Endothelial cell of hepatic sinusoid (primary cell): Measurements from ENCODE around the gene TMEM208.

Source experiments
- in situ Hi-C: cut with HindIII; loops from 2 replicates; pipeline ENCODE4 v1.10.0; 2017; ENCODE audit warnings: low sequenced_read_pairs

The TMEM208 gene

DNA sequence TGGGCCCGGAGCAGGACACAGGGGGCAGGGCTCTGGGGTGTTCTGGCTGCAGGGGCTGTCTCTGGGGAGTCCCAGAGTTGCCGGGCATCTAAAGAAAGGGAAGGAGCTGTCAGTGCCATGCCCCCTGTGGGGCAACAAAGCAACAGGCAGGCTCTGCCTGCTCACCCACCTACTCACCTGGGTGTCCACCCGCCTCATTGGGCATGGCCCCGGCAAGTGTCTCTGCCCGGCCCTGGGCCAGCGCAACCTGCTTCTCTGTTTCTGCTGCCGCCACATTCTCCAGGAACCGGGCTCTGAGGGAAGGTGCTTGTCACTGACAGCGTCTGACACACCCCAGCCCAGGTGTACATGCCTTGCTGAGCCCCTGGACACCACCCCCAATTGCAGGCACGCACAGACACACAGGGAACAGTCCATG is 7.3 kb downstream of the TMEM208 start:
- in situ Hi-C loops, result no loop called here

- in situ Hi-C loops, result loop anchor here (5.0 kb wide), 3 partner anchors 39 to 69 kb away; partner anchors contain the start of gene ELMO3
Observed at GRCh38 chr16:67235816-67236562, 9.1 kb downstream of the TMEM208 start.

DNA sequence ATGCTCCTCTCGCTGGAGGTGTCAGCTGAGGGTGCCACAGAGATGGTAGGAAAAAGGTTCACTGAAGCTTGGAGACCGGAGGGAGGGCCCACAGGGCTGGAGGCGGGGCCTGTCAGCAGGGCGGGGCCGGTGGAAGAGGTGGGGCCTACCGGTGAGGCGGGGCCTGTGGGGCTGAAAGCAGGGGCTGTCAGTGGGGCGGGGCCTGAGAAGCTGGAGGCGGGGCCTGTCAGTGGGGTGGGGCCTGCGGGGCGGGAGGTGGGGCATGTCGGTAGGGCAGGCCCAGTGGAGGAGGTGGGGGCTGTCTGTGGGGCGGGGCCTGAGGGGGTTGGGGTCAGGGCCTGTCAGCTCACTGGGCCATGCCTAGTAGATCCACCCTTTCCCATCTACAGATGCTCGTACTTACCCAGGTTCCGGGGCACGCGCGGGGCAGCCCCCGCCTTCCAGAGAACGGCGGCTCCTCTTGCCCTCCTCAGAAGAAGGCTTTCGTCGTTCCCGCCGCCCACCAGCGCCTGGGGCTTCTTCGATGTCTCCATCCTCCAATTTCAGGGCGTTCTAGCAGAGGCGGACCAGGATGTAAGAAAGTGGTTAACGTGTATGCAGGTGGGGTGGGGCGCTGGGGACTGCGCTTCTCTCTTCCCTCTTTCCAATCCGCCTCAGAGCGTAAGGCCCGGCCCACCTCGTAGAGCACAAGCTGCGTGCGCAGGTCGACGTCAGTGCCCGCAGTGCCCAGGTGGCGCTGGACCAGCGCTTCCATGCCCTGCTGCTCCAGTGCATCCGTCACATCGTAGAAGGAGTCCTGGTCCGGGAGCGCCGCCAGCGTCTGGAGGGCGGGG is 9.8 kb downstream of the TMEM208 start:
- in situ Hi-C loops, result loop anchor here (5.0 kb wide), 3 partner anchors 39 to 69 kb away; partner anchors contain the start of gene ELMO3

DNA sequence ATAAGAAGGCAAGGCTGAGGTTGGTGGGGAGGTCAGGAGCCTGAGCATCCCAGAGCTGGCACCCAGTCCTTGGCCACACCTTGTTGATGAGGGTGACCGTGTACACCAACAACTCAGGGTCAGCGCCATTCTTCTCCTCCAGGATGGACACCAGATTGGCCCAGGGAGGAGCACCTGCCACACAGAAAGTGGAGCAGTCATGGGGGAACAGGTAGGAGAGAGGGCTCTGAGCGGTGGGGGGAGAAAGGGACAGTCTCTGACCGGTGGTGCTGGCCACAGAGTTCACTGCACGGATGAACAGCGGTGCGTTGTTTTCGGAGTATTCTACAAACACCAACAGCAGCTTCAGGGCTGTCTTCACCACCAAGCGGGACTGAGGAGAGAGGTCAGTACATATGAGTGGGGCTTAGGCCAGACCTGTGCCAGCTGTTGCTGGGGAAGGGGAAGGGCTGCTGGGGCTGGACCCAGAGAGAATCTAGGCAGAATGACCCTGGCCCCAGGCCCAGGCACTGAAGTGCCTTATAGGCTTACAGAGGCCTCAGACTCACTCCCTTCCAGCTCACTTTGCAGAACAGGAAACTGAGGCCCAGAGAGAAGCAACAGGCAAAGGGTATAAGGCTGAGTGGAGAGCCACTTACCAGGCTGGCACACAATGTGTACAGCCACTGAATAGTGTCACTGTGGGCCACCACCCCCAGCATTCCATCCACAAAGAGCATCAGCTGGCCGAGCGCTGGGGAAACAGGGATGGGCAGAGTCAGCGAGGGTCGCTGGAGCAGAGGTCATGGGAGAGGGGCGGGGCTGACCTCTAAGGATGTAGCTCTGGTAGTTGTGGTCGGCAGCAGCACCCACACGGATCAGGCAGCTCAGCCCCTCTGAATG is 10.7 kb downstream of the TMEM208 start:
- in situ Hi-C loops, result loop anchor here (5.0 kb wide), 3 partner anchors 40 to 70 kb away; partner anchors contain the start of gene ELMO3

DNA sequence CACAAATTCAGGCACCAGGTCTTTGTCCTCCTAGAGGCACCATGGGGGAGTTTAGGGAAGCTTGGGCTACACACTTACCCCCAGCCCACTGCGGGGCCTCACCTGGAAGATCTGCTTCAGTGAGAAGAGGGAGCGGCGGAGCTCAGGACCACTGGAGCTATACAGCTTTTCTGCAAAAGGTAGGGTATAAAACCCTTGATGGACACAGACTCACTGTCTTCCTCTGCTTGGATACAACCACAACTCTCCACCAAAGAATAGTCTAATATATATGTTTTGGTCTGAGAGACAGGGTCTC is 11.3 kb downstream of the TMEM208 start:
- in situ Hi-C loops, result loop anchor here (5.0 kb wide), 3 partner anchors 41 to 71 kb away; partner anchors contain the start of gene ELMO3

DNA sequence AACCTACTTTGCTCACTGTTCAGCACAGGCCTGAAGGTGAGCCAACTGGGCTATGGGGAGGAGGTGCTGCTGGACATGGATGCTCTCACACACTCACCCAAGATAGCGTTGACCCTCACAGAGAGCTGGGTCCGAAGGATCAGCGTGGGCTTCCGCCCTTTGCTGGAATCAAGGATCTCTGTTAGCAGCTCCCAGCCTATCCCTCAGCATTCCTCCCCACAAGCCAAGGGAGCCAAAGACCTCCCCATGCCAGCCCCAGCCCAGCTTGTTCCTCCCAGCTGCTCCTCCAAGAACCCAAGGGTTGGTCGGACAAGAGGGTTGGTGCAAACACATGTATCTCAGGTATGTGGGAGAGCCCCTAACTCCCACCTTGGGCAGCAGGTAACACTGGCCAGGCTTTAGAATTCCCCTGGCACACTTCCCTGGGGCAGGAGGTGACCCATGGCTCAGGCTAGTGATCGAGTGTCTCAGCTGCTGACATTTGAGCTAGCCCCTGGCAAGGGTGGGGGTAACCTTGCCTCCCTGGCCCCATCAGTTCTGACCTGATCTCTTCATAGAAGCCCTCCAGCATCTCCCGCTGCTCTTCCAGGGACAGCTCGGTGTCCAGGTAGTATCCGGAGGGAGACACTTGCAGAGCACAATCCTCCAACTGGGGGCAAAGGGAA is 12.0 kb downstream of the TMEM208 start:
- in situ Hi-C loops, result loop anchor here (5.0 kb wide), 3 partner anchors 42 to 72 kb away; partner anchors contain the start of gene ELMO3

DNA sequence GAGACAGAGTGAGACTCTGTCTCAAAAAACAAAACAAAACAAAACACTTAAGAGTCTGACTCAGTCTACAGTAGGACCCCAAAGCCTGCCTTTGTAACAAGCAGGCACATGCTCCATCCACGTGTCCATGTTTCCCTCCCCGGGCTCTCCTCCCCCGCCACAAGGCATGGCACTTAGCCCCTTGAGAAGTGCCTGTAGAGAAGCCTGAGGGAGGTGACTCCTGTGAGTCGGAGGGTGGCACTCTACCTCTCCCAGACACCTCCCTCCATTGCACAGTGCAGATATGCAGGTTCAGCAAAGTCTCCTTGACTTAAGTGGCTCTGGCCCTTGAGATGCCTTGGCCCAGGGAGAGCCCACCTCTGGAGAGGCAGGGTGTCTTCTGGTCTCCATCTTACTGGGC is 13.6 kb downstream of the TMEM208 start:
- in situ Hi-C loops, result no loop called here

DNA sequence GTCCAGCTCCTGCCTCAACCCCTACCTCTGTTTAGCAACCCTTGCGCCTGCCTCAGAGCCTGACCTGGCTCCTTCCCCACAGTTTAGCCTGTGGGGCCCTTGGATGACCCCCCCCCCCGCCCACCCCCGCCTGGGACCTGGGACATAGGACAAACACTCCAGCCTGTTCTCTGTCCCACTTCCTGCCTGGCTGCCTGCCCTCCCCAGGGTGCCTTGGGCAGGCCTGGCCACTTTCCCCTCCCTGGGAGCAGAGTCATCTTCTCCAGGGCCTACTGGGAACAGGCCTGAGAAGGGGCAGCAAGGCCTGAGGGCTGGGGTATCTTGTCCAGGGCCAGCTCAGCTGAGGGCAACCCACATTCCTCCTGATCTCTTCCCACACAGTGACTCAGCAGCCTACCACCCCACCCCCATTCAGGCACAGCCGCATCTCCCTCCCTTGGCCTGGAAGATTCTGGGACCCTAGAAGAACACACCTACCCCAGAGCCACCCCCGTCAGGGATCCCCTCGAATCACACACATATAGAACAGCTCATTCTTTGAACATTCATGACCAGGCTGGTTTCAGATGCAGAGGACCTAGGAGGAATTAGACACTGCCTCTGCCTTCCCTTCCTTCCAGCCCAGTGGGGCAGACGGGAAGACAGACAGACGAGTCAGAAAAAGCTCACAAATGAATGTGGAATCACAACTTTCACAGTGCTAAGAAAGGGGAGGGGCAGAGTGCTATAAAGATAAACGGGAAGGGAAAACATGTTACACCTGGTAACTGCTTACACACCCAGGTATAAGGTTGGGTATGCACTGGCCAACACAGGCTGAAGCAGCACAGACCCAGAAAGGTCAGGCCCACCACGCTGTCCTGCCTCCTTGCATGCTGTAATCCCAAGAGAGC is 14.3 kb downstream of the TMEM208 start:
- in situ Hi-C loops, result no loop called here

DNA sequence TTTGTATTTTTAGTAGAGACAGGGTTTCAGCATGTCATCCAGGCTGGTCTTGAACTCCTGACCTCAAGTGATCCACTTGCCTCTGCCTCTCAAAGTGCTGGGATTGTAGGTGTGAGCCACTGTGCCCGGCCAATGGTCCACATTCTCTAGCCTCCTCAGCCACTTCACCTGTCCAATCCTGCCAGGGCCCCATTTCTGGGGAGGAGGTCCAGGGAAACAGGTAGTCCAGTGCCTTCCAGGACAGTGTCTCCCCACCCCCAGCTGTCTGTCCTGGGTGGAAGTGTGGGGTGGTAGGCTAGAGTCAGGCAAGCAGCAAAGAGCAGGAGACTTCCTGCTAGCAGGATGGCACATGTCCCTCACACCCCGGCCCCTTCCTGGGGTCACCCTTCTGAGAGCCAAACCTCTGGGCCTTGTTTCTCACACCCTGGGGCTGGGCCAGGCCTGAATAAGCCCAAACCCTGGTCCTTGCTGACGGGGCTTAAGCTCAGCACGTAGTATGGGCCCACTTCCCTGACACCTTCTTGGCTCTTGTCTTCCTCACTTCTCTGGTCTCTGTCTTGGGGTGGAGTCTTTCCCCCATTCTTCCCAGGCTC is 15.3 kb downstream of the TMEM208 start:
- in situ Hi-C loops, result no loop called here

DNA sequence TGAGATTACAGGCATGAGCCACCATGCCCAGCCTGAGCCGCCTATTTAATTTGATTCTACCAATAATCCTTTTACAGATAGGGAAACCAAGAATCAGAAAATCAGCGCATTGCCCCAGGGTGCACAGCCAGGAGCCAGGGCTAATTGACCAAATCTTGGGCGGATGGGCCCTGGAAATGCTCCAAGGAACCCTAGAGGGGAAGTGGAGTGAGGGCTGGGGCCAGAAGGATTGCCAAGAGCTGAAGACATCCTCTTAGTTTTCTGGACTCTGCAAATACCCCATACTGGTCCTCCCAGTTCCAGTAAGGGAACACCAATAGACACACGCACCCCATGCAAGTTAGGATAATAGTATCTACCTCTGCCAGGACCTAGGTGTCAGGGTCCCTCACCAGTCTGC is 16.6 kb downstream of the TMEM208 start:
- in situ Hi-C loops, result no loop called here

DNA sequence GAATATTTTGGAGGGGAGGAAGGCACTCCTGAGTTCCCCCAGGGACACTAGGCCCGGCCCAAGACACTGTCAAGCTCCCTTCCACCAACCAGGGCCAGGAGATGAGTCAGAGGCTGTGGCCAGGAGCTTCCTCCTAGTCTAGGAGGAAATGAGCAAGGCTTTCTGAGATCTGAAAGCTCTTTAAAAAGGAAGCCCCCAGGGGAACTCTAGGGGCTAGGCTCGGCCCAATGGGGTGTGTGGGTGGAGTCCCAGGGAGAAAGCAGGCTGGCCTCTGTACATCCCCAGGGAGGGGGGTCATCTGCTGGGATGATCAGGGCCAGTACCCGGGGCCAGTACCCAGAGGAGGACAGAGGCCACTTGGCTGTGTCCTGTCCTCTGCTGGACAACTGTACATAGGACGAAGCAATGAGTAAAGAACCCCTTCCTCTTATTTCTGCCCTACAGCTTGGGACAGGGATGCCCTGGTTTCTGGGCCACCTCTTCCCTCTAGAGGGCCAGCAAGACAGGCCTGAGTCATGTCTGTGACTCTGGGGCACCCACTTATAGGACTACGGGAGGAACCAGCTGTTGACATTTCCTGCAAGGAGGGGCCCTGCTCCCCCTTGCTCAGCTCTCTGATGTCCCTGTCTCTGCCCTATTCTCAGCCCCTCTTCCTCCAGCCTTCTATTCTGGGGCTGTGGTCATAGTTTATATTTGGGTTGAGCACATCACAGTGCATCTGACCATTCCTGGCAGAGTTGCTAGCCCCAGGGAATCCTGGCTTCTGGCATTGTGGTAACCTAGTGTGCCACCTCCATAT is 17.7 kb downstream of the TMEM208 start:
- in situ Hi-C loops, result no loop called here

- in situ Hi-C loops, result no loop called here
Observed at GRCh38 chr16:67245186-67245585, 18.3 kb downstream of the TMEM208 start.

DNA sequence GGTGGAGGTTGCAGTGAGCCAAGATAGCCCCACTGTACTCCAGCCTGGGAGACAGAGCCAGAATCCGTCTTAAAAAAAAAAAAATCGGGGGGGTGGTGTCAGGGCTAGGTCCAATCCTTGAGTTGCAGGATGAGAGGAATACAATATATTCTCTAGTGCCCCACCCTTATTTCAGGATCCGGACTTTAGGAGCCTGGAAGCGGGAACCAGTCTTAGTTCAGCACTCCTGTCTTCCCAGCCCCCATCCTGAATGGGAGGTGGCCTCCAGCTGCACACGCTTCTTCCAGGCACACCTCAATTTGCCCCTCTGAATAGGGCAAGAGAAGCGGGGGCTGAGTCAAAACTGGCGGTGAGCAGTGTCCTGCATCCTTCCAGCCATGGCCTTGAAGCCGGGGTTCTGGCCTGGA is 18.7 kb downstream of the TMEM208 start:
- in situ Hi-C loops, result no loop called here

- in situ Hi-C loops, result no loop called here
Observed at GRCh38 chr16:67246081-67246755, 19.3 kb downstream of the TMEM208 start.

DNA sequence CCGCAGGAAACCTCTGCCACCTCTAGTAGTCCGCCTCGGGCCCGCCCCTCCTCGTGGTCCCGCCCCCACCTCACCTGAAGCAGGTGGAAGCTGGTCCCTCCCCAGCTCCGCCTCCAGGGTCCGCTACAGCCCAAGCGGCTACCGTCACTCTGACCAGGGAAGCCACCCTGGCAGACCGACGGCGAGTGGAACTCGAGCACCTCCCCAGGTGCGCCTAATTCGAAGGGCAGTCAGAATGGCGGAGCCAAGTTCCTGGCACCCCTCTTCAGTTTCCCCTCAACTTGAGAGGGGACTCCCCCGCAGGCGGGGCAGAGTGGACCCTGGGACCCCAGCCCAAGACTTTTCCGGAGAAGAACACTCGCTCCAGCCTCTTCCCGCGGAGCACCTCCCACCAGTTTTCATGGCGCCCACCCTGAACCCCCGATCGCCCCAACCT is 19.8 kb downstream of the TMEM208 start:
- in situ Hi-C loops, result no loop called here

DNA sequence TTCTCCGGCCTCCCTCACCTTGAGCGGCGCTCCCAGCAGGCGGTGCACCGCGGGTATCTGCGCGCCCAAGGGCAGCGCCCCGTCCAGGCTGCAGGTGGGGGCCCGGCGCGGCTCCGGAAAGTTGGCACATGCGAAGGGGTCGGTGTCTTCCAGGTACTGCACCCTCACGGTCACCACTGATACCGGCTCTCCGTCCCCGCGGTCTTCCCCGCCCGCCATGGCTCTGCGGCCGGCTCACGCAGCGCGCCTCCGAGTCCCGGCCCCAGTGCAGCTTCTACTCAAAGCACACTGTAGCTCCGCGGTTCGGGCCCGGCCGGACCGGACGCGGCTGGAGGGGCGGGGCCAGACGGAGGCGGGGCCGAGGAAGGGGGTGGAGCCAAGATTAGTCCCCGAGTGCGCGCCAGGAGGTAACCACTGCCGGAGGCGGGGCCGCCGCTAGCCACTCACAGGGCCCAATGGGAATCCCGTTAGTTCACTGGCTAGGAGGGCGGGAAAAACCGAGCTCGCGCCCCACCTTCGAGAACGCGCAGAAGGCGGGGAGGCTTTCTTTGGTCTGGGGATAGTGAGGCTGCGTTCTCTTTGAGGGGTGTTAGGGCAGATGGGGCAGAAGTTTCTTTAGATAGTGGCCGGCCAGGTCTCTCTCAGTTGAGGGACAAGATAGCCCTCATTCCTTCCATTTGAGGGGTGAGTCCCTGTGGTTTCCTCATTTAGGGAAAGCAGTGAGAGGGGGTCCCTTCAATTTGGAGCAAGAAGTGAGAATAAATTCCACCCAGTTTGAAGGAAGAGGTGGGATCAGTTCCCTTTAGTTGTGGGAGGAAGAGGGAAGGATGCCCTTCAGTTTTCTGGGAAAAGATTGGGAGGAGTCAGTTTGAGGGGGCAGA is 20.5 kb downstream of the TMEM208 start, which contains the start of gene FHOD1:
FHOD1 (minus strand) TSS at position 290 of the 881 bp plus-strand sequence; CDS start at position 219, 71 bp downstream.
- in situ Hi-C loops, result no loop called here

- in situ Hi-C loops, result no loop called here
Observed at GRCh38 chr16:67248073-67248400, 21.1 kb downstream of the TMEM208 start.
